Stomach (tissue), 9 donors: ENCODE data around the gene CRACR2B. TPM values are rescaled to one million over a fixed set of nuclear protein-coding genes. Genes with fewer than 3 reads are reported as not detected.

Source experiments
- DNase-seq, 2 donors: peaks; one replicate each; pipeline versions ENCODE4 v3.0.0 to v3.0.0-alpha.2; 2013 to 2019
- H3K27ac ChIP-seq, 5 donors: fragments of 200-600 bp in 4 of 5; sonication (generic) in 4 of 5; one replicate each; pipeline ENCODE4 v1.5.1; 2013 to 2019; ENCODE audit warnings: mild to moderate bottlenecking in 1 of 5, moderate library complexity in 1 of 5
- H3K27me3 ChIP-seq, 3 donors: fragments of 200-600 bp; sonication (generic); one replicate each; pipeline ENCODE4 v1.5.1; 2017 to 2019; ENCODE audit warnings: mixed run types in 1 of 3
- H3K36me3 ChIP-seq, 4 donors: fragments of 200-600 bp; sonication (generic); 1 replicate in 3 of 4; 2 replicates in 1 of 4; pipeline ENCODE4 v1.5.1; 2016 to 2019
- H3K4me1 ChIP-seq, 4 donors: fragments of 200-600 bp; sonication (generic); one replicate each; pipeline ENCODE4 v1.5.1; 2016 to 2019
- H3K4me3 ChIP-seq, 4 donors: fragments of 200-600 bp; sonication (generic) in 3 of 4; one replicate each; pipeline ENCODE4 v1.5.1; 2016 to 2019; ENCODE audit warnings: mild to moderate bottlenecking in 1 of 4
- H3K9me3 ChIP-seq, 4 donors: fragments of 200-600 bp; sonication (generic); one replicate each; pipeline ENCODE4 v1.5.1; 2016 to 2019
- EP300 ChIP-seq: sonication (generic); formaldehyde crosslinking; IDR thresholded peaks from one replicate; pipeline ENCODE4 v1.6.1; 2017; ENCODE audit warnings: antibody characterized with exemption
- POLR2A ChIP-seq, 4 donors: fragments of 450-650 bp; IDR thresholded peaks; one replicate each; pipeline ENCODE4 v1.6.1; 2016; ENCODE audit warnings: antibody characterized with exemption in 4 of 4, control low read depth in 2 of 4, mild to moderate bottlenecking in 1 of 4, moderate library complexity in 1 of 4
- POLR2AphosphoS5 ChIP-seq, 3 donors: sonication (generic); formaldehyde crosslinking; IDR thresholded peaks; one replicate each; pipeline ENCODE4 v1.6.1; 2016; ENCODE audit warnings: antibody characterized with exemption in 3 of 3
- WGBS, 5 donors: extraction: QIAGEN DNeasy Blood & Tissue Kit in 3 of 5; methylation state at CpG; one replicate each; pipeline versions ENCODE4 v1.1.5 to v1.1.7; 2013 to 2018; 5-methylcytosine and 5-hydroxymethylcytosine counted together
- intact Hi-C: fragments of 100-400 bp; cut with DNase I; formaldehyde crosslinking; loops from one replicate; pipeline ENCODE4 v1.15.1; 2023; ENCODE audit warnings: low total_unique reads
- polyA plus RNA-seq, 3 donors: library from polyadenylated mRNA; stranded (reverse); fragments of 200-250 nt; gene quantifications; one replicate each; pipeline ENCODE4 v1.2.3, GENCODE V29; 2013
- total RNA-seq, 5 donors: library from RNA; depleted of rRNA; stranded (reverse); fragments of >200 nt; gene quantifications; one replicate each; pipeline versions ENCODE4 v1.1.0 to v1.2.3, GENCODE V29; 2014 to 2016
- TF ChIP-seq, protein P1 (sequence below), 7 experiments: fragments of 450-650 bp in 4 of 7; fragments of 200-600 bp in 3 of 7; sonication (generic) in 3 of 7; IDR thresholded peaks; one replicate each; pipeline ENCODE4 v1.5.1; 2016 to 2019; ENCODE audit warnings: antibody characterized with exemption in 7 of 7, control low read depth in 2 of 7, mild to moderate bottlenecking in 1 of 7
- donor health status: healthy with polysubstance abuse.
- donor health status: Bipolar disorder and iron deficiency.
- donor health status: healthy.

Gene CRACR2B
- total and polyA plus RNA-seq, 8 donors: 12.7 to 556 (median 126) TPM

DNA sequence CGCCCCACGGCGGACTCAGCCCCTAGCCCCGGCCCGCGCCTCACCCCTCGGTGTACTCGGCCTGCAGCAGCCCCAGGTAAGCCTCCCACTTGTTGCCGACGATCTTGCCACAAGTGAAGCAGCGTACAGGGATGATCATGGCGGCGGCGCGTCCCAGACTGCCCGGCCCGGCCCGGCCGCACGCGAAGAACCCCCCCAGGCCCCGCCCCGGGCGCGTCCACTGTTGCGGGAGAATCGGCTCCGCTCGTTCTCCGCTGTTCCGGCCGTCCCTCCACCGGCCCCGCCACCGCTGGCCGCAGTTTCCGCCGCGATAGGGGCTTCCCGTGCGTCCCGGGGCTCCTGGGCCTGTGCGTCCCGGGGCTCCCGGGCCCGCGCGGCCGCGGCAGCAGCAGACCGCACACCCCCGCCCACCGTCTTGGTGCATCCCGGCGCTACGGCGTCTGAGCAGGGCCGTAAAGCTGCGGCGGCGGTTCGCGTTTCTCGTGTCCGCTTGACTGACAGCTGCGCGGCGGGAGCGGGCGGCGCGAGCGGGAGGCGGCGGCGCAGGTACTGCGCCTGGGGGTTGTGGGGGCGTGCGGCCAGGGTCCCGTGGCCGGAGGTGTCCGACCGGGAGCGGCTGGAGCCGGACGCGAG lies 14.8 kb downstream of the CRACR2B start, which contains the start of the genes POLR2L and TSPAN4:
TSS of gene POLR2L (minus strand) at position 160 of the 633 bp plus-strand sequence. CDS start at position 139, 21 bp downstream.
TSS of gene TSPAN4 (plus strand) at position 483 of the 633 bp plus-strand sequence. CDS start 7,453 bp downstream, outside the sequence.
- peak within 1 kb of the TSS; percentile 75 to 99 (median 95) for H3K4me3 ChIP-seq
- intact Hi-C loops: no loop called here
- no peak for TF ChIP-seq EP300
- TF ChIP-seq POLR2A (IDR thresholded peaks at IDR 0.05): peak in 1 of 4 donors; percentile 85
- TF ChIP-seq, protein P1, sequence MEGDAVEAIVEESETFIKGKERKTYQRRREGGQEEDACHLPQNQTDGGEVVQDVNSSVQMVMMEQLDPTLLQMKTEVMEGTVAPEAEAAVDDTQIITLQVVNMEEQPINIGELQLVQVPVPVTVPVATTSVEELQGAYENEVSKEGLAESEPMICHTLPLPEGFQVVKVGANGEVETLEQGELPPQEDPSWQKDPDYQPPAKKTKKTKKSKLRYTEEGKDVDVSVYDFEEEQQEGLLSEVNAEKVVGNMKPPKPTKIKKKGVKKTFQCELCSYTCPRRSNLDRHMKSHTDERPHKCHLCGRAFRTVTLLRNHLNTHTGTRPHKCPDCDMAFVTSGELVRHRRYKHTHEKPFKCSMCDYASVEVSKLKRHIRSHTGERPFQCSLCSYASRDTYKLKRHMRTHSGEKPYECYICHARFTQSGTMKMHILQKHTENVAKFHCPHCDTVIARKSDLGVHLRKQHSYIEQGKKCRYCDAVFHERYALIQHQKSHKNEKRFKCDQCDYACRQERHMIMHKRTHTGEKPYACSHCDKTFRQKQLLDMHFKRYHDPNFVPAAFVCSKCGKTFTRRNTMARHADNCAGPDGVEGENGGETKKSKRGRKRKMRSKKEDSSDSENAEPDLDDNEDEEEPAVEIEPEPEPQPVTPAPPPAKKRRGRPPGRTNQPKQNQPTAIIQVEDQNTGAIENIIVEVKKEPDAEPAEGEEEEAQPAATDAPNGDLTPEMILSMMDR (IDR thresholded peaks at IDR 0.05): no peak
- TF ChIP-seq POLR2AphosphoS5 (IDR thresholded peaks at IDR 0.05): peak; percentile 82 to 92 (median 89)
- peak within 1 kb of the TSS; percentile 91 to 97 (median 92) for H3K27ac ChIP-seq
- 0 to 1% (median 1%) methylated on average over 2 to 87 of the region's 87 CpGs for WGBS, 5 donors
- peak; percentile 91 to 95 for DNase-seq
- H3K4me1 ChIP-seq: peaks cover 51 to 92% (median 88%) of the 10 kb centered on the region in 4 donors
- peaks cover 0 to 4% (median 0%) of the 10 kb centered on the region in 3 donors for H3K27me3 ChIP-seq
- H3K36me3 ChIP-seq: peaks cover 25 to 42% (median 33%) of the 10 kb centered on the region in 4 donors
- no peaks in the 10 kb centered on the region for H3K9me3 ChIP-seq

DNA sequence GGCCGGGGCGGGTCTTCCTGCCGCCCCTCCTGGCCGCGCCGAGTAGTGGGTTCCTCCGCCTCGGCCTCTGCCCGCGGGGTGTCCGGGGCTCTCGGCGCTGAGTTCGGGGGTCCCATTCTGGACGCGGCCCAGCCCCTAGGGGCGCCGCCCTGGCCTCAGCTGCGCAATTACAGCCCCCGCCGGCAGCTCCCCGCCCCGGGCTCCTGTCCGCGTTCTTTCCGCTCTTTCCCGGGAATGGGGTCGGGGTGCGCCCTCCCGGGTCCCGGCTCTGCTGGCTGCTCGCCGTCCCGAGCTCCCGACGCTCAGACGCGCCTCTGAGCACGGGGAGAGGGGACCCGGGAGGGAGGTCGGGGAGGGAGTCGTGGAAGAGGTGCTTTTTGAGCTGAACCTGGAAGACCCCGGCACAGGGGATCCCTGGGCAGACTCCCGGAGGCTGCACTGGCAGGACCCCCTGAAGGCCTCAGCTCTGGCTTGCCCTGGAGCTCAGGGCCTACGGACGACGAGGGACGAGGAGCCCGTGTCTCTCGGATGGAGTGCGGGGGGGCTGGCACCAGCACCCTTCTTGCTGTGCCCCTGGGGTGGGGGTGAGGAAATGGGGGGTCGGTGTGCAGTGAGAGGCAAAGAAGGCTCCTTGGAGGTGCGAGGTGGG lies 15.5 kb downstream of the CRACR2B start:
- Histone ChIP-seq H3K9me3 (no peaks in the 10 kb centered on the region), H3K27me3 (peaks cover 0 to 11% (median 0%) of the 10 kb centered on the region in 3 donors), H3K4me3 (peak overlapping the region; percentile 75 to 99 (median 95)), H3K36me3 (peaks cover 18 to 35% (median 26%) of the 10 kb centered on the region in 4 donors), H3K4me1 (peaks cover 52 to 92% (median 87%) of the 10 kb centered on the region in 4 donors), H3K27ac (peak overlapping the region; percentile 76 to 97 (median 92))
- WGBS, 5 donors: 0 to 2% (median 1%) methylated on average over 12 to 53 of the region's 53 CpGs
- TF ChIP-seq, protein P1 (IDR thresholded peaks at IDR 0.05): no peak
- TF ChIP-seq EP300 (no peak), POLR2A (IDR thresholded peaks at IDR 0.05) (no peak), POLR2AphosphoS5 (IDR thresholded peaks at IDR 0.05) (no peak)
- intact Hi-C loops: no loop called here
- DNase-seq: peak in 1 of 2 donors; percentile 58

DNA sequence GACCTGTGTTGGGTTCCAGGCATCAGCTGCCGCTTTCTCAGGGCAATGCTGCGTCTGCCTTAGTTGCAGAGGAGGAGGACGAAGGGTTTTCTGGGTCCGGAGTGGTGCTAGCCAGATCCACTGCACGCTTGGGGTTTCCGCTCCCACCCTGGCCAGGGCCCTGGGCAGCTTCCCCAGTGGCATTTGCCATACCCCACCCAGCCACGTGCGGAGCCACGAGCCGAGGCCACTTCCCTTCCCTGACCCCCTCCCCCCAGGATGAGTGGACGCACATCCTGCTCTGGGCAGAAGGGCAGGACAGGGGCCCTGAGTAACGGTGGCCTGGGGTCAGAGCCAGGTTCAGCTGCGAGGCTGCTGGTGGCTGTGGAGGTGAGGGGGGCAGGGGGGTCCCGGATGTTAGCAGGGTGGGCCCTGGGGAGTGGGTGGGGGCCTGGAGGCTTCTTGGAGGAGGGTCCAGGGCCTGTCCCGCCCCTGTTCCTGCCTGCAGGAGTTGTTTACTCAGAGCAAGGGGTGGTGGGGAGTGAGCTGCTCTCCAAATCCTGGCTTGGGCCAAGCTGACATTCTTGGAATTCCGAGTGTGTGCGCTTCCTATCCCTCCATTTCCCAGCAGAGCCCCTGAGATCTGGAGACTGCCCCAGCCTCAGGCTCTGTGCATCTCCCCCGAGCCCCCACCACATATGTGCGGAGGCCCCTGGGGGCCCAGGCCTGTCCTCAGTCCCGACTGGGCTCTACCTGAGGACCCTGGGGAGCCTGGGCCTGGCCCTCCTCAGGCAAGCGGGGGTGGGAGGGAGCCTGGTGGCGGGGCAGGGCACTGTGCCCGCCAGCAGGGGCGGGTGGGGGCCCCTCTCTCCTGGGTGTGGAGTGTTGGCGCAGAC lies 16.3 kb downstream of the CRACR2B start:
- TF ChIP-seq, protein P1 (IDR thresholded peaks at IDR 0.05): peak in 1 of 7 experiments; percentile 10
- no peak for TF ChIP-seq POLR2A (IDR thresholded peaks at IDR 0.05)
- no peak for TF ChIP-seq EP300
- peak; percentile 77 to 83 (median 78) for TF ChIP-seq POLR2AphosphoS5 (IDR thresholded peaks at IDR 0.05)
- WGBS, 5 donors: 4 to 7% (median 5%) methylated on average over 14 to 25 of the region's 25 CpGs
- Histone ChIP-seq H3K36me3 (peaks cover 10 to 26% (median 17%) of the 10 kb centered on the region in 4 donors), H3K27me3 (peaks cover 0 to 20% (median 7%) of the 10 kb centered on the region in 3 donors), H3K4me1 (peaks cover 53 to 92% (median 87%) of the 10 kb centered on the region in 4 donors), H3K27ac (peak overlapping the region; percentile 76 to 97 (median 92)), H3K9me3 (no peaks in the 10 kb centered on the region), H3K4me3 (peak overlapping the region; percentile 75 to 99 (median 95))
- DNase-seq: peak; percentile 68 to 93
- intact Hi-C loops: no loop called here
